ENCODE measurements around the gene IL10RA.

IL10RA gene

GRCh38 chr11:117962826-117963225 is 23.4 kb upstream of the IL10RA start:
- DNase-seq (ENCODE audit: low read depth), result no peak
- TF ChIP-seq, protein P1, sequence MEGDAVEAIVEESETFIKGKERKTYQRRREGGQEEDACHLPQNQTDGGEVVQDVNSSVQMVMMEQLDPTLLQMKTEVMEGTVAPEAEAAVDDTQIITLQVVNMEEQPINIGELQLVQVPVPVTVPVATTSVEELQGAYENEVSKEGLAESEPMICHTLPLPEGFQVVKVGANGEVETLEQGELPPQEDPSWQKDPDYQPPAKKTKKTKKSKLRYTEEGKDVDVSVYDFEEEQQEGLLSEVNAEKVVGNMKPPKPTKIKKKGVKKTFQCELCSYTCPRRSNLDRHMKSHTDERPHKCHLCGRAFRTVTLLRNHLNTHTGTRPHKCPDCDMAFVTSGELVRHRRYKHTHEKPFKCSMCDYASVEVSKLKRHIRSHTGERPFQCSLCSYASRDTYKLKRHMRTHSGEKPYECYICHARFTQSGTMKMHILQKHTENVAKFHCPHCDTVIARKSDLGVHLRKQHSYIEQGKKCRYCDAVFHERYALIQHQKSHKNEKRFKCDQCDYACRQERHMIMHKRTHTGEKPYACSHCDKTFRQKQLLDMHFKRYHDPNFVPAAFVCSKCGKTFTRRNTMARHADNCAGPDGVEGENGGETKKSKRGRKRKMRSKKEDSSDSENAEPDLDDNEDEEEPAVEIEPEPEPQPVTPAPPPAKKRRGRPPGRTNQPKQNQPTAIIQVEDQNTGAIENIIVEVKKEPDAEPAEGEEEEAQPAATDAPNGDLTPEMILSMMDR (IDR thresholded peaks at IDR 0.05; ENCODE audit: low read depth, low read length, missing control alignments), result no peak
- H3K4me3 ChIP-seq (ENCODE audit: low read depth, low read length), result no peak overlapping the region

GRCh38 chr11:117966908-117967307 is 19.3 kb upstream of the IL10RA start:
- TF ChIP-seq, protein P1 (IDR thresholded peaks at IDR 0.05; ENCODE audit: low read depth, low read length, missing control alignments), result no peak

DNA sequence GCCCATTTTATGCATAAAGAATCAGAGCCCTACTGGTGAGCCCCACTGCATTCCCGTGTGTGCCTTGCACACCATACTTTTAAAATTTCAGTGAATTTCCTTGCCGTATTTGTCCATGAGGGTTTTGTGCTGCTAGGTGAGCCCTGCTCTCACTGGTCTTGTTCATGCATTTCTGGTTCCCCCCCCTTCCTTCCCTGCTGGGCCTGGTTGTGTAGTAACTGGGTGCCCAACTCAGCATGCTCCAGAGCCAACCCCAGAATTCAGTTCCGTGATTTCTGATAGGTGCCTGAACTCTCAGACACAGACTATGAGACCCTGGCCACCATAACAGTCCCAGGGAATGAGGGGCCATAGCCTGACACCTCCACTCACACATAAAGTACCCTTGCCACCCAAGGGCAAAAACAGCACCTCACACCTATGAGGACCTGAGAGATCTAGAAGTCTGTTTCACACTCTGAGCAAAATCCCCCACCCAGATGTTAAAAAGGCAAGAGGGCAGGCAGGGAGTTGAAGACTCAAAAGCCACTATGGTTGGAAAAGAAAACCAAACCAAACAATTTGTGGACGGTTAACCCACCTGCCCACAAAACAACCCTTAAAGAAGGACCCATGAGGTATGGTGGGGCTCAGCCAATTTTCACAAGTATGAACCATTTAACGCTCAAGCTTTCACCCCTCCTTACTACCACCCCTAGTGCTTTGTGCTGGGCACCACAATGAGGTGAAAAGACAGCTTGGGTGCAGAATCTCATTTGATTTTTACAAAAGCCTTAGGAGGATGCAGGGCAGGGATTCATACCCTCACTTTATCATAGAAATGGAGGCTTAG is 16.8 kb upstream of the IL10RA start:
- DNase-seq (ENCODE audit: low read depth), result no peak
- TF ChIP-seq, protein P1 (IDR thresholded peaks at IDR 0.05; ENCODE audit: low read depth, low read length, missing control alignments), result no peak
- no peak overlapping the region for H3K4me3 ChIP-seq (ENCODE audit: low read depth, low read length)

More at GRCh38 chr11:117966908-117967307, 19.3 kb upstream of the IL10RA start:
- no peak for DNase-seq (ENCODE audit: low read depth)
- no peak overlapping the region for H3K4me3 ChIP-seq (ENCODE audit: low read depth, low read length)

- no peak overlapping the region for H3K4me3 ChIP-seq (ENCODE audit: low read depth, low read length)
- TF ChIP-seq, protein P1 (IDR thresholded peaks at IDR 0.05; ENCODE audit: low read depth, low read length, missing control alignments), result no peak
- DNase-seq (ENCODE audit: low read depth), result no peak
Measured at GRCh38 chr11:117970400-117971024, 15.7 kb upstream of the IL10RA start.

DNA sequence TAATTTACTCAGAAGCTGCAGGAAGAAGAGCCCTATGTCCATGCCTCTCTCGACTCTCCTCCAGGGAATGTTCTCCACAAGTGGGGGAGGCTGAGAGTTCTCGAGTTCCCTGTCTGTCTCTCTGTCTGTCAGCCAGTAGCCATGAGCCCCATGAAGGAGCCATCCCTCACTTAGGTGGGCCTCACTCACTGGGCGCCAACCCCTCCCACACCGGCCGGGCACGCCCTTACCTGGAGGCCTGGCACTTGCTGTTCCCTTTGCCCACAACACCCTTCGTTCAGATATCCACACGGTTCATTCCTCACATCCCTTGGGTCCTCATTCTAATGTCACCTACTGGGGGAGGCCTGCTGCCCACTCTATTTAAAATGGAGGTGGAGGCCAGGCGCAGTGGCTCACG is 14.2 kb upstream of the IL10RA start:
- no peak for DNase-seq (ENCODE audit: low read depth)
- H3K4me3 ChIP-seq (ENCODE audit: low read depth, low read length), result no peak overlapping the region
- TF ChIP-seq, protein P1 (IDR thresholded peaks at IDR 0.05; ENCODE audit: low read depth, low read length, missing control alignments), result no peak

DNA sequence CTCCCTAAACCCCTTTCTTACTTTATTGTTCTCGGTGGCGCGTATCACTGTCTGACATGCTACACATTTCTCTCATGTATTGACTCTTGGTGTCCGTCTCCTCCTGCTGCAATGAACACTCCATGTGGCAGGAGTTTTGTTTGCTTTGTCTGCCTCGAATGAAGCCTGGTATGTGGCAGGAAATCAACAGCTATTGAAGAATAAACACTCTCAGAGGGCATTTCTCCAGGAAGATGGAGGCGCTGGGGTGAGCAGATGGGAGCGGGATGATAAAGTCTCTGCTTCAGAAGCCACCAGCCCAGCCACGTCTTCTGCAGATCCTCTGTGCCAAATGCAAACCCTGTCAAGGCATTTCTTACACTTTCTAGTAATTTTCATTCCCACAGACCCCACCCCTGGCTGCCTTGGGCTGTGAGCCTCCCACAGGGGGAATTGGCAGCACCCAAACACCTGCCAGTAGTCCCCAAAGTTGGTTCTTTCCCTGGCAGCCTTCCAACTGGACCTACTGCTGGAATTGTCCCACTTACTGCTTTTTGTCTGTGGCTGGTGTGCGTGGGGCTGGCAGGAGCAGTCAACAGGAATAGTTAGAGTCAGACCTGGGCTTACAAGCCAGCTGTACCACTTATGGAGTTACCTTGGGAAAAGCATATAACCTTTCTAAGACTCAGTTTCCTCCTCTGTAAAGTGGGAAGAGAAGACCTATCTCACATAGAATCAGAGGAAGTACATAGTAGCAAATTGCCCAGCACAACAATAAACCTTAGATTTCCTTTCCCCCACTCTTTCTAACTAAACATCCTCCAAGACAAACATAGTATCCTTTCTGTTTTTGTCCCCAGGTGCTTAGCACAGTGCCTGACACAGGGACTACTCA is 13.3 kb upstream of the IL10RA start:
- no peak for DNase-seq (ENCODE audit: low read depth)
- TF ChIP-seq, protein P1 (IDR thresholded peaks at IDR 0.05; ENCODE audit: low read depth, low read length, missing control alignments), result no peak
- H3K4me3 ChIP-seq (ENCODE audit: low read depth, low read length), result no peak overlapping the region

Measured in GM12864 (cell line).